Fibroblast of skin of abdomen (primary cell): Measurements from ENCODE around the gene ACP6.
A peak's percentile ranks its signal among the peaks of the same experiment; 100 is the strongest.

Source experiments
- DNase-seq: peaks from one replicate; pipeline ENCODE4 v3.0.0-alpha.2; 2013

The ACP6 gene

DNA sequence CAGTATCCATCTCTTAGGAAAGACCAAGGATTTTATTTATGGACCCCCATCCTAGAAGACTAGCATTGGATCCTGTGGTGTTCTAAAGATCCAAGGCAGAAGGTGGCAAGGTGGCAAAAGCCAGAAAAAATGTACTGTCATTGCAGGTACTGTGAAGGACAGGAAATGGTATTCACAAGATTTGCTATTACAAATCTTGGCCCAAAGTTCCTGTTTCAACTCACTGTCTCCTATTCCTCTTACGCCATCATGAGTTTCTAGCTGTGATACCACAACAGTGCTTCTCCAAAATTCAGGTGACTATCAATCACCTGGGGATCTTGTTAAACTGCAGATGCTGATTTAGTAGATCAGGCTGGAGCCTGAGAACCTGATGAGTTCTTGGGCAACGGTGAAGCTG lies 21.4 kb downstream of the ACP6 start:
- no peak for DNase-seq

GRCh38 chr1:147647796-147648633 lies 22.3 kb downstream of the ACP6 start:
- DNase-seq, result no peak

- DNase-seq, result no peak
These were observed 26.4 kb downstream of the ACP6 start for GRCh38 chr1:147643974-147644373.

DNA sequence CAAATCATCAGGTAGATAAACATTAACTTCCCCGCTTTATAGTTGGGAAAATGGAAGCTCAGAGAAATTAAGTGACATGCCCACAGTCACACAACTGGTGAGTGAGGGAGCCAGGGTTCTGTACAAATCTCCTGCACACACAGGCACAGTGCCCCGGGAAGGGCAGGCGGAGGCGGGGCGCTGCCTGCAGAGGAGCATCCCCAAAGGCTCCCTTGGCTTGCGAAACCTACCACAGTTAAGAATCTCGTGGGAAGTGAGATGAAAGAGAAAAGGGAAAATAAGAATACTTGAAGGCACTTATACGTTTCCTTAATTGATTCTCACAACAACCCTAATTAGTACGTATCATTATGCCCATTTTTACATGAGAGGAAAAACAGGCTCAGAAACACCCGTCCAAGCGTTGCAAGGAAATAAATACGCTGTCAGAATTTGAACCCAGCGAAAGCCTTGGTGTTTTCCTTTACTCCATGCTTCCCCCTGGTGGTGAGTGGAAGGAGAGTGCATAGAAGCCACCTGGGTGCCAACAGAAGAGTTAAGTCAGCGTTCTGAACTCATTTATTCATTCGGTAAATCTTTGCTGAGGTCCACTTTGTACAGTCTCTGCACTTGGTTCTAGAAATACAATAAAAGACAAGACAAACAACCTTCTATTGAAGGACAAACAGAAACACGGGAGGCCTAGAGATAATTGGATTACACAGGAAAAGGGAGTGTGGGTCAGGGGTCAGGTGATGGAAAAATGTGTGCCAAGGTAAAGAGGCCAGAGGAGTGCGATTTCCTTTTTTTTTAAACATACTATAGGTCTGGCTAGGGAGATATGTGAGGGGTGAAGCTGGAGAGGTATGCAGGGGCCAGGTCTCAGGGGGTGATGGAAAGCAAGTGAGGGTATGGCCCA lies 28.4 kb downstream of the ACP6 start:
- DNase-seq, result peak; percentile 38

DNA sequence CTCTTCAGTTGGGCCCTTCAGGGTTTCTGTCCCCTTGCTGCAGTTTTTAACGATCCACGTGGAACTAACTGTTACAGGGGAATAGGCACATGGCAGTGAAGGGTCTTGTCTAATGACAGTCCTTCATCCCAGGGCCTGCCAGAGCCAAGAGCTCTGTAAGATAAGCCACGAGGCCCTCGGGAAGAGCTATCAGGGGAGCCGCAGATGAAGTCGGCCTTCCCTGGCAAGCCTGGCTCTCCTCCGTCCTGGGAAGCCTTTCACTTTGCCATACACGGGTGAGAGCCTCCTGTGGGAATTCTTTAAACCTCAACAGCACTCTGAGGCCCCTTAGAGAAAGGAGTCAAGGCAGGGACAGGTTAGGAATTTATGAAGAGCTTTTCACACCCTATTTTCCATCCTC lies 29.0 kb downstream of the ACP6 start:
- DNase-seq, result no peak

DNA sequence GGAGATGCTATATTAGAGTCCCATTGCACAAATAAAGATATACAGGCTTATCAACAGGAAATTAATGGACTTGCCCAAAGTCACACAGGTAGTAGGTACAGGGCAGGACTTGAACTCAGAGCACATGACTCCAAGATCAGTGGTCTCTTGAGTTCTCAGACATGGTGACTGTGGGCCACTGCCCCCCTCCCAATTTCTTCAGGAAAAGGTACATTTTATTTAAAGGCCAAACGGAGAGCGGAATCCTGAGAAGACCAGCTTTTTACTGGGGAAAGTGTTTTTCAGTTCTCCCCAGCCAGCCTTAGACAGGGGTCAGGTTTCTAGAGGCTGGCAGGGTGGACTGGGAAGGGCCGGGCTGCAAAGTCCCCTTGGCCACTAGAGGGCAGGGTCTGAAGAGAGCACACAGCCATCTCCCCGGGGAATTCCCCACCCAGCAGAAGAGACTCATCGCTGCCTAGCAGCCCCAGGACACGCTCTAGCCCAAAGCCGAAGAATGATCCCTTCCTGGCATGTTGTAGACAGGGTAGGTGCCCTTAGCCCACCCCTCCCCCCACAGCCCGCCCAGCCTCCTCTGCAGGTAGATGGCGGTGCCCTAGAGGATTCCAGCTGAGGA lies 29.7 kb downstream of the ACP6 start:
- peak; percentile 79 for DNase-seq

DNA sequence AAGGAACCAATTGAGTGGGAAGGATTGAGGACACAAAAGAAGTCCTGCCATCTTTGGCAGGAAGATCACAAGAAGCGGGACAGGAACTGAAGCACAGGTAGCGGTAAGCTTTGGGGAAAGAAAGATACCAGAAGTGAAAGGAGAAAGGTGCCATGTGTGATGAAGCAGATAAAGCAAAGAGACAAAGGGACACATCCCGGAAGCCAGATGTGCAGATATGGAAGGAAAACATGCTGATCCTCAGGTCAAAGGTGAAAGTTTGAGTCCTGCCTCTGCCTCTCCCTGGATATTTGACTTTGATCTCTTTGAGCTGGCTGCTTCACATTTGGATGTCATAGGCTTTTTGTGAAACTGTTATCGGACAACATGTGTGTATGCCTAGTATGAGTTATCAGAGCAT lies 34.0 kb downstream of the ACP6 start:
- DNase-seq, result no peak

- DNase-seq, result no peak
These were observed 35.0 kb downstream of the ACP6 start for GRCh38 chr1:147635342-147635741.

DNA sequence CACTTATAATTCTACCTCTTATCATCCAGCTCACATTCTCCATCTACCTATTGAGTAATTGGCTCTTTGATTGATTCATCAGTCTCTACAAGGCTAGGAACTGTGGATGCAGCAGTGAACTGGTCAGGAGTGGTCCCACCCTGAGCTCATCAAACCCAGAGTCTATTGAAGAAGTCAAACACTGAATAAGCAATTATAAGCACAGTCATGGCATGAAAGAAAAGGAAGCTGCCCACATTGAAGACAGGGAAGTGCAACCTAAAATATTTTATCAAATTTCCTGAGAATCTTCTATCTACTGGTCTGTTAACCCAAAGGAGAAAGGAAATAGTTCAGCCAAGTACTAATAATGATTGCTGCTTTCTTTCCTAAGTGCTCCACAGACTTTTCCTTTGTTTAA lies 35.7 kb downstream of the ACP6 start:
- DNase-seq, result no peak

DNA sequence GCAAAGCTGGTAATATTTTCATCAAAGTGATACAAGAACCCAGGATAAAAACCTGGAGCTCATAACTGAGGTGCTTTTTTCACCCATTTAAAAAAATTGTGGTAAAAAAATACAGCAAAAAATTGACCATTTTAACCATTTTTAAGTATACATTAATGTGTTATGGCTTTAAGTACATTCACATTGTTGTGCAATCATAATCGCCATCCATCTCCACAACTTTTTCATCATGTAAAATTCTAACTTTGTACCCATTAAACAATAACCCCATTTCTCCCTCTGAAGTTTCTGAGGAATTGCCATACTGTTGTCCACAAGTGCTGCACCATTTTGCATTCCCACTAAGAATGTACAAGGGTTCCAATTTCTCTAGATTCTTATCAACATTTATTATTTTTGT lies 36.6 kb downstream of the ACP6 start:
- no peak for DNase-seq

- DNase-seq, result no peak
These were observed 38.5 kb downstream of the ACP6 start for GRCh38 chr1:147631839-147632238.

DNA sequence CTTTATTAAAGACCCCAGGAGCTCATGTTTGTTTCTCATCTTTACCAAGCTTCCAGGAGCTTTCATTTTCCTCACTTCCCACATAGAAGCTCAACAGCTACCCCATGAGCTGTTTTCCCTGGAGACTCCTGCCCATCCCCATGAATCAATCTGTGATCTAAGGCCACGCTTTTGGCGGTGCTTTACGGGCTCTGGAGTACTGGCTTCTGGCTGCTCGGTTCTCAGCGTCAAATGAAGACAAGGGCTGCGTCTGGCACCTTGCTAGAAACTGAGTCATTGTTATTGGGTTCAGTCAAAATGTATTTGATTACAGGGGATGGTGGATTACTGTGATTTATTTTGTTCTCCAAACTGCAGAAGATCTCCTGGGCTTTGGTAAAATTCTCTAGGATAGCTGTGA lies 39.9 kb downstream of the ACP6 start:
- DNase-seq, result peak; percentile 15

DNA sequence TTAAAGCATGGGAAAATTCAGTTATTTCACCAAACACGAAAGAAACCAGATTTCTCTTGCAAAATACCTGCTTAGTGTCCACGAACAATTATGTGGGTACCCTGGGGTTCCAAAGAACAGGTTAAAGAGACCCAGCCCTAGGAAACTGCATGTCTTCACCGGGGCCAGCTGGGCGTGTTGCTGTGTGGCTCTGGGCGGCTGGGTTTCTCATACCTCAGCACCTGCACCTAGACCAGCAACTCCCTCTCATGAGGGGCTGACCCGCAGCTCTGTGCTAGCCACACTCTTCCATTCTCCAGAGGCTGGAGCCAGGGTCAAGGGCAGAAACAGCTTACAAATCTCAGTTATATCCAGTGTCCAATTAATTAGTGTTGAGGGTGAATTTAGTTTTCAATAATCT lies 40.3 kb downstream of the ACP6 start:
- no peak for DNase-seq

GRCh38 chr1:147628441-147628840 lies 41.9 kb downstream of the ACP6 start:
- DNase-seq, result no peak

GRCh38 chr1:147627435-147628110 lies 42.8 kb downstream of the ACP6 start:
- peak; percentile 41 for DNase-seq

DNA sequence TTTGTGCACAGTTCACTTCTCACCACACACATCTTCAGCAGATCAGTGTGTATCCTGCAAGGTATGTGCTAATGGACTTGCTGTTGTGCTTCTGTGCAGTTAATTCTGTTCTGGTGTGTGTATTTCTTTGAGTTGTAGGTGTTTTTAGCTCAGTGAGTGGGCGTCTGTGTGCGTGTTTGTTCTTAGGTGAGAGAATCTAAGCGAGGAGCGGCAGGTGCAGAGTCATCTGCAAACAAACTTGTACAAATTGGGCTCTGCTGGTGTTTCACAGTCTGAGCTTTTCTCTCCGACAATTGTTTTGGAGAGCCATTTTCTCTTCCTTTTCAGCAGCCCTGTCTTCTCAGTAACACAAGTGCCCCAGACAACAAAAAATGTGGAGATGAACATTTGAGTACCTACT lies 43.6 kb downstream of the ACP6 start:
- DNase-seq, result no peak

GRCh38 chr1:147626291-147626690 lies 44.0 kb downstream of the ACP6 start:
- DNase-seq, result no peak

DNA sequence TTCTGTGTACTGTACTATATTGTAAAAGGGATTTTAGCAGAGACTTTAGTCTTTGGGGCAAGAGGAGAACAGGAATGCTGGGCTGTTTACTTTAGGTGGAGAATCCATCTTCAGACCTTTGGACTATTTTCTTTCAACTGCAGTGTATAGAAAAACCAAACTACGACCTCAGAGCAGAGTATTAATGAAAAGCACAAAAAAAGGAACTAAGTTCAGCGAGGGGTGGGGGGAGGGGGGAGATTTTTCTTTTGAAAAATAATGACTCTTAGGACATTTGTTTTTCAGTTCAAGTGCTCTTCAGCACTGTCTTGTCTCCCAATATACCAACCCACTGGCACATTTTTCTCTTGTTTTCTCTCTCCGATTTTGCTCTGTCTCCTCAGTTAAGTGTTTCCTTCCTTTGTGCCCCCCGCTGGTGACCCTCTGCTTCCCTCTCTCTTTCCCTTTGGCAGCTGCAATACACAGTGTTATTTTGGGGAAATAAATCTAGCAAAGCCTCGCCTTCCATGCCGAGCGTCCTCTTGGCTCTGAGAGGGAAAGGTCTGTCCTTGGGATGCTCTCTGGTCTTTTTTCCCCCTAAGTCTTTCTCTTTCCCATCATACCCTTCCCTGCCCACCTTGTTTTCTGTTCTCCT lies 44.8 kb downstream of the ACP6 start:
- no peak for DNase-seq

DNA sequence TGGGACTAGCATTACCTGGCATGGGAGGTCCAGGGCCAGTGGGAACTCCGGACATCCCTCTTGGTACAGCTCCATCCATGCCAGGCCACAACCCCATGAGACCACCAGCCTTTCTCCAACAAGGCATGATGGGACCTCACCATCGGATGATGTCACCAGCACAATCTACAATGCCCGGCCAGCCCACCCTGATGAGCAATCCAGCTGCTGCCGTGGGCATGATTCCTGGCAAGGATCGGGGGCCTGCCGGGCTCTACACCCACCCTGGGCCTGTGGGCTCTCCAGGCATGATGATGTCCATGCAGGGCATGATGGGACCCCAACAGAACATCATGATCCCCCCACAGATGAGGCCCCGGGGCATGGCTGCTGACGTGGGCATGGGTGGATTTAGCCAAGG lies 45.8 kb downstream of the ACP6 start:
- DNase-seq, result no peak

- DNase-seq, result no peak
These were observed 46.3 kb downstream of the ACP6 start for GRCh38 chr1:147624011-147624410.

- peak; percentile 52 for DNase-seq
These were observed 47.6 kb downstream of the ACP6 start for GRCh38 chr1:147622731-147623130.

- peak; percentile 6 for DNase-seq
These were observed 49.8 kb downstream of the ACP6 start for GRCh38 chr1:147620543-147620942.
